Inferior parietal cortex (tissue), 1 donor: ENCODE data around the gene RASIP1.
A peak's percentile ranks its signal among the peaks of the same experiment; 100 is the strongest.
"Not testable (repeated sequence)": the region's sequence is repeated elsewhere in the genome, so short reads cannot be mapped to it uniquely, and the experiment has no call there.

Experiments used
- DNase-seq: peaks from one replicate; pipeline ENCODE4 v3.0.0-alpha.2; 2016; ENCODE audit errors: extremely low spot score

The RASIP1 gene

DNA sequence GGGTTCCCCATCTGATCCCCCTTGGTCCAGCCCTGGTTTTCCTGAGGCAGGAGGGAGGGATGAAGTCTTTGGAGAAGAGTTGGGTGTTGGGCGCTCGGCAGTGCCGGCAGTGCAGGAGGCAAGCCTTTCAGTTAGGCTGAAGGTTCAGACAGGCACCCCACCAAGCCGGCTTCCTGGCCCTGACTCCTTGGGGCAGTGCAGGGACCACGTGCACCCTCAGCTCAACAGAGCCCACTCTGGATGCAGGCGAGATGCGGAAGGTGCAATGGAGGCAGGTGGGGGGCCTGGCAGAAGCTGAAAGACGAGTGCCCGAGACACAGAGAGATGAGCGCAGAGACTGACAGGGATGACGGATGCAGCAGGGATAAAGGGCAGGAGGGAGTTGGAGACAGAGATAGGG is 31.9 kb downstream of the RASIP1 start:
- no peak for DNase-seq

DNA sequence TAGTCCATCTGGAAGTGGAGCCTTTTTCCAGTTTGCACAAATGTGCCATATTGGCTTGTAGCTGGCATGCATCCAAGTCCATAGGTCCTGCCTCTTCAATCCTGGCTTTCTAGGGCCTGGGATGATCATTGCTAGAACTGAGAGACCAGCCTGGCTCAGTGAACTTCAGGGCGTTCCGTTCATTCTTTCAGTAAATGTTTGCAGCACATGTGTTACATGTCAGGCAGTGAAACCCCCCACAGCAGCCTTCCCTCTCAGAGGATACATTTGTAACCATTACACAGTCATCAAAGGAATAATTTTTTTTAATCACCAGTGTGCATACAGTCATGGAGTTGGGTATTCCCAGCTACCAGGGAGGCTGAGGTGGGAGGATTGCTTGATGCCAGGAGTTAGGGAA is 35.0 kb downstream of the RASIP1 start:
- DNase-seq, result no peak

DNA sequence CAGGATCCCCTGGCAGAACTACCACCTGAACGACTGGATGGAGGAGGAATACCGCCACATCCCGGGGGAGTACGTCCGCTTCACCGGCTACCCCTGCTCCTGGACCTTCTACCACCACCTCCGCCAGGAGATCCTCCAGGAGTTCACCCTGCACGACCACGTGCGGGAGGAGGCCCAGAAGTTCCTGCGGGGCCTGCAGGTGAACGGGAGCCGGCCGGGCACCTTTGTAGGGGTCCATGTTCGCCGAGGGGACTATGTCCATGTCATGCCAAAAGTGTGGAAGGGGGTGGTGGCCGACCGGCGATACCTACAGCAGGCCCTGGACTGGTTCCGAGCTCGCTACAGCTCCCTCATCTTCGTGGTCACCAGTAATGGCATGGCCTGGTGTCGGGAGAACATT is 37.1 kb downstream of the RASIP1 start:
- no peak for DNase-seq

DNA sequence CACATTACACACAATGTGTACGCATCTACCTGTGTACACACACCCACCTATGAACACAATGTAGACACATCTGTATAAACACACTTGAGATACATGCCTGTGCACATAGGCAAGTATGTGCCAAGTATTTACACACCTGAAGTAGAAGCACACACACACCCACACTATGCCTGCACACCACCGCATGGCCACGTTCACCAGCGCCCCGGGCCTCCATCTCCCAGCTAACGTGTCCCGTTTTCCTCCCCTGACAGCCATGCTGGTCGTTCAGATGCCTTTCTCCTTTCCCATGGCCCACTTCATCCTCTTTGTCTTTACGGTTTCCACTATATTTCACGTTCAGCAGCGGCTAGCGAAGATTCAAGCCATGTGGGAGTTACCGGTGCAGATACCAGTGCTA is 37.7 kb downstream of the RASIP1 start:
- DNase-seq, result no peak

DNA sequence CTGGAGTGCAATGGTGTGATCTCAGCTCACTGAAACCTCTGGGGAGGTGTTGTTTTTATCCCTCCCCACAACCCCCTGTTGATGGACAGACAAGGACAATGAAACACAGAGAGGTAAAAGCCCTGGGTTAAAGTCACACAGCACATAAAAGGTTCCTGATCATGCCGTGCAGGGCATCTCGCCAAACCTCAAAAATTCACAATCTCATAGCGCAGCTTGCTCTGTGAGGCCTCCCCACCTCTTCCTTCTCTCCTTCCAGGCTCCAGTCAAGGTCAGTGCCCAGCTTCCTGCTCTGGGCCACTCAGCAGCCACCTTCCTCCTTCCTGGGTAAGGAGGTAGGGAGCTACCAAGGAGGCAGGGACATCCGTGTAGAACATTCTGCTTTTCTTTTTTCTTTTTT is 42.4 kb downstream of the RASIP1 start:
- no peak for DNase-seq

DNA sequence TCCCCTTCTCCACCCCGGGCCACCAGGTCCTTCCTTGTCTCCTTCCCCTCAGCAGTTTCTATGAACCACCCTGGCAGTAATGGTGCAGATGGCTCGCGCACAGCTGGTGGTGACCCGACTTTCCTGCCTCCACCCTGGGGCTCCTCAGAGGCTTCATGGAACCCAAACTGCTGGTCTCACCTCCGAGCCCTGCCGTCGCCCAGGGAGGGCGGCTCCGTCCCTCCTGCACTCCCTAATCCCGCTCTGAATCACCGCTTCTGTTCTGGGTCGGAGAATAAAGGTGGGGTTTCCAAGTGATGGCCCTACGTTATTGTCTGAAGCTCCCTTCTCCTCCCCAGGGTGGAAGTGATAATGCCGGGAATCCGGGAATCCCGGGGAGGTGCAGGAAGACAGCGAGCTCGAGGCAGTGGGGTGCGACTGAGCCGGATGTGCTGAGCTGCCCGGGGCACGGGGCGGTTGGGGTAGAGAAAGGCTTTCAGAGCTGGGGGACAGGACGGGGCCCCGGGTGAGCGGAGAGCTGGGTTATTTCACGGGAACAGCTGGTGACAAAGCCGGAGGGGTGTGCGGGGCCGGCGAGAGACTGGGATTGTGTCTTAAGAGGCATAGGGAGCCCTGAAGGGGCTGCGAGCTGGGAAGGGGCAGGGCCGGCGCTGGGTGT is 43.9 kb downstream of the RASIP1 start:
- DNase-seq, result no peak

DNA sequence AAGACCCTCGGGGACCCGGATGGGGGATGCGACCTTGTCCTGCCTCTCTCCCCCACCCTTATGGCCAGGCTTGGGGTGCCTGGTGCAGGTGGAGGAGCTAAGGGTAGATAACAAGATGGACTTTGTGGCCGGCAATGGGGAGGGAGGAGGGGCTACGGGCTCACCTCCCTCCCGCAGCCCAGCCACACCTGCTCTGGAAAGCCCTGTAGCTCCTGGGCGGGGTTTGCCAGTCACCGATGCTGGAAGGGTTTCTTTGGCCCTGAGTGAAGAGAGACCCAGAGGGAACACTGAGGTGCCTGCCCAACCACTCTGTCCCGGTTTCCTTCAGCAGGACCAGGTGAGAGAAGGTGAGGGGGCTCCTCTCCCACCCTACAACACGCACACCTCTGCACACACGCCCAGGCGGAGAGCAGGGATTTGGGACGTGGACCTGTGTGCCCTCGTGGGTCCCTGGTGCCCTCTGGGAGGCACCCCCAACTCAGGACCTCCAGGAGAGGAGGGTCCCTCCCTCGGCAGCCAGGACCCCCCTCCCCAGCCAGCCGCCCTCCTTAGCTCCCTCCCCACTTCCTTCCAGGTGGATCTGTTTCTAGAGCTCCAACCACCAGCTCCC is 44.6 kb downstream of the RASIP1 start, which contains the start of gene FUT2:
Gene FUT2, plus strand, starts transcription at position 229 of the 610 bp plus-strand sequence. CDS start 6,986 bp downstream, outside the sequence.
- DNase-seq, result no peak

DNA sequence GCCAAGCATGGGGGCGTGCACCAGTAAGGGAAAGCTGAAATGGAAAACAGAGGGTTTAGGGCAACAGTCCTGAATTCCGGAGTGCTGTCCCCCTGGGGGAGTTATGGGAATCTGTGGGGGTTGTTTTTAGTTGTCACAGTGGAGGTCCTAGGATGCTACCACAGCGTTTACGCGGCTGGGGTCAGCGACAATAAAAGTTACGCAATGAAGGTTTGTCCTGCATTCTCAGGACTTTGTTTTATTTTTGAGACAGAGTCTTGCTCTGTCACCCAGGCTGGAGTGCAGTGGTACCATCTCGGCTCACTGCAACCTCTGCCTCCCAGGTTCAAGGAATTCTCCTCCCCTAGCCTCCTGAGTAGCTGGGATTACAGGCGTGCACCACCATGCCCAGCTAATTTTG is 46.8 kb downstream of the RASIP1 start:
- DNase-seq, result not testable (repeated sequence)

DNA sequence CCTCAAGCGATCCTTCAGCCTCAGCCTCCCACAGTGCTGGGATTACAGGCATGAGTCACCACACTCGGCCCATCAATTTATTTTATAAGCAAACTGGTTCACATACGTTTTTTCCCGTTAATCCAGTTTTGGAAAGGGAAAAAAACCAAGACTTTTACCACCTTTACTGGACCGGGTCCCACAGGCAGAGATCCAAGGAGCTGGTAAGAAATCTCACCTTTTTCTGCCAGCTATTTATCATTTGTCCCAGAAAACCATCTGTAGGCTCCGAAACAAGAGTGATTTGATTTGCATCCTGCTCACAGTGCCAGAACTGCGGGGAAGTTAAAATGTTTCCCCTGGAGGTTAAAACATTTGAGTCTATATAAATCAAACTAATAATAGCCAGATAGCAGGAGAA is 51.0 kb downstream of the RASIP1 start:
- peak; percentile 43 for DNase-seq

DNA sequence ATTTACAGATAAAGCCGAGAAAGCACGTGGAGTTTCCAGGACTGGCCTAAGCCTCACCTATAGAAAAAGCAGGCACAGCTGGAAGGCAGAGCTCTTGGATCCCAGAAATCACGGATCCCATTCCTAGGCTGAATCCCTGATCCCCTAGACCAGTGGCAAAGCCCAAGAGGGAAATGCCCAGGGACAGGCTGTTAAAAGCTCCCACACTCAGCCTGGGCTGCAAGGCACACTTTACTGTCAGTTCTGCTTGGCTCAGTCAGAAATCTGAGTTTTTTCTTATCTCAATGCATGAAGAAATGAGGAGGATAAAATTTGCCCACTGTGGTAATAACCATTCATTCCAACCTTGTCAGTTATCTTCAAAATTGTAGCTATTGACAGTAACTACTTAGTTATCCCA is 52.6 kb downstream of the RASIP1 start:
- DNase-seq, result no peak

DNA sequence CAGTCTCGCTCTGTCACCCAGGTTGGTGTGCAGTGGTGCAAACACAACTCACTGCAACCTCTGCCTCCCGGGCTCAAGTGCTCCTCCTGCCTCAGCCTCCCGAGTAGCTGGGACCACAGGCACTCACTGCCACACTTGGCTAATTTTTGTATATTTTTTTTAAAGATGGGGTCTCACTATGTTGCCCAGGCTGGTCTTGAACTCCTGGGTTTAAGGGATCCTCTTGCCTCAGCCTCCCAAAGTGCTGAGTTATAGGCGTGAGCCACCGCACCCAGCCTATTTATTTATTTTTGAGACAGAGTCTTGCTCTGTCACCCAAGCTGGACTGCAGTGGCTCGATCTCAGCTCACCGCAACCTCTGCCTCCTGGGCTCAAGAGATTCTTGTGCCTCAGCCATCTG is 53.8 kb downstream of the RASIP1 start:
- DNase-seq, result not testable (repeated sequence)

DNA sequence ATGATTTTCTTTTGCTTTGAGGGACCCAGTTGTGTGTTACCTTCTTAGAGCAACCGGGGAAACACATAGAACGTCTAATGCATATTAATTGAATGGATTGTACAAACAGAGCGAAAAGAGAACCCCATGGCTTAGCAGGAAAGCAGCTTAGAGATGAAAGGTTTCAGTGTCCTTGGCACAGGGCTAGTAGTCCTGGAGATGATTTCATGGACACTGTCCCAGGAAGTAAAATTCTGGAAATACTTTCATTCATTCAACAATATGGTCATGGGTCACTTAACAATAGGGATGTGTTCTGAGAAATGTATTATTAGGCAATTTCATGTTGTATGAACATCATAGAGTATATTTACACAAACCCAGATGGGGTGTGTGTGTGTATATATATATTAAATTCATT is 54.3 kb downstream of the RASIP1 start:
- DNase-seq, result no peak

DNA sequence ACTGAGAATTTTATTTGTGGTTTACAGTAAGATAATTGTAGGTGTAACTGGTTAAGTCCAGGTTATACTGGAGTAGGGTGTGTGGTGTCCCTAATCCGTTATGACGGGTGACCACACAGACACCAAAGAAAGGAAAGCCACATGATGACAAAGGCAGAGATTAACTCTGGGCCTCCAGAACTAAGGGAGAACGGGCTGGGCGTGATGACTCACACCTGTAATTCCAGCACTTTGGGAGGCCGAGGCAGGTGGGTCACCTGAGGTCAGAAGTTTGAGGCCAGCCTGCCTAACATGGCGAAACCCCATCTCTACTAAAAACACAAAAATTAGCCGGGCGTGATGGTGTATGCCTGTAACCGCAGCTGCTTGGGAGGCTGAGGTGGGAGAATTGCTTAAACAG is 54.8 kb downstream of the RASIP1 start:
- no peak for DNase-seq

DNA sequence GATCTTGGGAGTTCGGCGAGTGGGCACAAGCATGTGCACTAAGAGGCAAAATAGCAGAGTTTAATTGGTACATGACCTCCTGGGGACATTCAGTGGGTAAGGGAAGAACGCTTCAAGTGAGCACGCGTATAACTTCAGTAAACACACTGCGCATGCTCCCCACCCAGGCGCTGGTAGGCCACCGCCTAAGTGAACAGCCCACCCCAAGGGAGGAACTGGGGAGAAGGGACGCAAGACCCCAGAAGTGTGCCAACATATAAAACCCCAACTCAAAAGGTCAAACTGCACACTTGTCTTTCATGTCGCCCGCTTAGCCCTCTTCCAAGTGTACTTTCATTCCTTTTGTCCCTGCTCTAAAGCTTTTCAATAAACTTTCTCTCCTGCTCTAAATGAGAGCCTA is 57.1 kb downstream of the RASIP1 start:
- peak; percentile 58 for DNase-seq

DNA sequence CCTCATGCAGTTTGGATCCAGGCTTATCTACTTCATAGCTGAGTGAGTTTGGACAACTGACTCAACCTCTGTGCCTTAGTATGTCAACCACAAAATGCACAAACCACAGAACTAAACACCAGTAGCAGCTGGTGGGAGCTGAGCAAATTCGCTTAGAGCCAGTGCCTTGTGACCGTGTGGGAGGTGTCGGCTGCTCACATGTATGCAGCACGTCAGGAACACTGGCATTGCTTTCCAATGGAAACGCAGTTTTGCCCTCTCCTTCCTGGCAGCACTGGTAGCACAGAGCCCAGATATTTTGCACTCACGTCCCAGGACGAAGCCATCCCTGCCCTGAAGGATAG is 59.3 kb downstream of the RASIP1 start:
- DNase-seq, result peak; percentile 69

DNA sequence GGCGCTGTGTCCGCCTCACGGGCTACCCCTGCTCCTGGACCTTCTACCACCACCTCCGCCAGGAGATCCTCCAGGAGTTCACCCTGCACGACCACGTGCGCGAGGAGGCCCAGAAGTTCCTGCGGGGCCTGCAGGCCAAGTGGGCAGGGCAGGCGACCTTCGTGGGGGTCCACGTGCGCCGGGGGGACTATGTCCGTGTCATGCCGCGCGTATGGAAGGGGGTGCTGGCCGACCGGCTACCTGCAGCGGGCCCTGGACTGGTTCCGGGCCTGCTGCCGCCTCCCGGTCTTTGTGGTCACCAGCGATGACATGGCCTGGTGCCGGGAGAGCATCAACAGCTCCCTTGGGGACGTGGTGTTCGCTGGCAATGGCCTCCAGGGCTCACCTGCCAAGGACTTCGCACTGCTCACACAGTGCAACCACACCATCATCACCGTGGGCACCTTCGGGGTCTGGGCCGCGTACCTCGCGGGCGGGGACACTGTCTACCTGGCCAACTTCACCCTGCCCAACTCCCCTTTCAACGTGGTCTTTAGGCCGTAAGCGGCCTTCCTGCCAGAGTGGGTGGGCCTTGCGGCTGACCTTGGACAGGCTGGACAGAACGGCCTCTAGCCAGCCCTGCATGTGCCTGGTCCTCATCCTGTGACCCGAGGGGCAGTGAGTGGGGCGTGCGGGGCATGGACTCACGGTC is 59.8 kb downstream of the RASIP1 start:
- DNase-seq, result no peak

DNA sequence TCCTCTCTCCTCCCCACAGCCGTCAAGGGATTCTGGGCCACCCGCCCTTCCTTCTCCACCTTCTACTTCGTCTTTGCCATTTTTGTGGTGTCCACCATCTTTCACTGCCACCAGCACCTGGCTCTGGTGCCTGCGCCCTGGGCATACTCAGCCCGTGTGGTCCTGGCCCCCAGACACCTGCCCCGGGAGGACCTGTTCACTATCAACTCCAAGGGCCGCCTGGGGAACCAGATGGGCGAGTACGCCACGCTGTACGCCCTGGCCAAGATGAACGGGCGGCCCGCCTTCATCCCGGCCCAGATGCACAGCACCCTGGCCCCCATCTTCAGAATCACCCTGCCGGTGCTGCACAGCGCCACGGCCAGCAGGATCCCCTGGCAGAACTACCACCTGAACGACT is 60.4 kb downstream of the RASIP1 start:
- not testable (repeated sequence) for DNase-seq

DNA sequence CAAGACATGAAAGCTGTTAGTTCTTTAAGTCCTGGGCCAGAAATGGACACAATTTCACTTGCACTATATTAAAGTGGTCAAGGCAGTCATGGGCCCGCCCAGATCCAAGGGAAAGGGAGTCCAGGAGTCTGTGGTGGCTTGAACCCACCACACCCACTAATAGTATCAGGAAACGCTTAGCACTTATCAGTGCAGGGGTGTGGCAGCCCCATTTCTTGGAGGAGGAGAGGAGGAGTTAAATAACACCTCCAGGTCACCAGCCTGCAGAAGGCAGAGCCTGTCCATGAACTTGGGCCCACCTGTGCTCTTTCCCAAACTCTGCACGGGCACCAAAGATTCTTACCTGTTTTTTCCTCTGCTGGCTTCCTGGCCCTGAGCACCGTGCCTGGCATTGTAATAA is 62.2 kb downstream of the RASIP1 start:
- no peak for DNase-seq

DNA sequence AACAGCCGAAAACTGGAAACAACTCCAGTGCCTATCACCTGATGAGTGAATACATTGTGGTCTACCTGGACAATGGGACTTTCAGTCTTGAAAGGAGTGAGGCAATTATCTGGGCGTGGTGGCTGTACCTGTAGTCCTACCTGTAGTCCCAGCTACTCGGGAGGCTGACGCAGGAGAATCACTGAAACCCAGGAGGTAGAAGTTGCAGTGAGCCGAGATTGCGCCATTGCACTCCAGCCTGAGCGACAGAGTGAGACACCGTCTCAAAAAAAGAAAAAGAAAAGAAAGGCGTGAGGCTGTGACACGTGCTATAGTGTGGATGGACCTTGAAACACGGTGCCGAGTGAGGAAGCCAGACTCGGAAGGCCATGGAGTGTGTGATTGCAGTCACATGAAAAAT is 63.5 kb downstream of the RASIP1 start:
- no peak for DNase-seq

DNA sequence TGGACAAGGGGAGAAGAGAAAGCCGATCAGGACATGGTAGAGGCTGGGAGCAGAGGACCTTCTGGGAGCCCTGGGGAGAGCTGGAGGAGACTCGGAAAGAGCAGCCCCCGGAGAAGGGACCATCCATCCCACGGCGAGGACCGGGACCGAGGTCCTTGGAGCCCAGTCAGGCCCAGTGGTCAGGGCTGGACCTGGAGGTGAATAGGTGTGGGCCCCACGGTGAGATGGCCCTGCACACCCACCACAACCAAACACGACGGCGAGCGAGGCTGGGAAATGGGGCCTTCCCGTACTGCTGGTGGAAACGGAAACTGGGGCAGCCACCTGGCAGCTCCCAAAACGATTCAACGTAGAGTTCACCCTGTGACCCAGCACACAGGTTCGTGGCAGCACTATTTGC is 63.9 kb downstream of the RASIP1 start:
- DNase-seq, result no peak

DNA sequence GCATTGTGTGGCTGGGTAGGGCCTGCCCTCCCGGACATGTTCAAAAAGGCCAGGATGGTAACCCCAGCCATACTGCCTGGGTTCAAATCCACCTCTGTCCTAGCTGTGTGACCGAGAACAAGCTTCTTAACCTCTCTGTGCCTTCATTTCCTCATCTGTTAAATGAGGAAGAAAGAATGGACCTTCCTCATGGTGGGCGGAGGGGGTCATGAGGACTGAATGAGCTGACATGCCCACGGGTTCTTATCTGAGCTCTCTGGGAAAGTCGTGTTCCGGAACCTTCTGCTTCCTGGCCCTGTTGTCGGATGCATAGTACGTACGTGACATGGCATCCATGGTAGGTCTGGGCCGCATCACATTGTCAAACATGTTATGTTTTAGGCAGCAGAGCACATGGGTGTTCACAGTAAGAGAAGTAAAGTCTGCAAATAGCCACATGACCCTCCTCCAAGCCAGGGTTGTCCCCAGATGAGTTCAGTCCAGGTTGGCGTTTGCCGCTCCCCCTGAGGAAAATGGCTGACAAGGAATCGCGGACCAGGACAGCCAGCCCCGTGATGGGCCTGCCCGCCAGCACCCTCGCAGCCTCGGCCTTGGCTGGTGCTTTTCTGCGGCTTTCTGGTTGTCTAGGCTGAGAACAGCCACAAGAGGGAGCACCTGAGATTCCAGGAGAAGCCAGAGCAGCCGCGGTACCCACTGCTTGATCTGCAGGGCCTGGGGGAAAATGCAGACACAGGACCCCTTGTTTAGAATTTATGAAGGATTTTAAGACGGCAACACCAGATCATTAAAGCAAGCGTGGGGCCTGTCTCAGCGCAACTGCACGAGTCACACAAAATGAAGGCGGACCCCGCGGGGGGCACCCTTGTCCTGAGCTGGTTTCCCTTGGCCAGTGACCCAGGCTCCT is 65.2 kb downstream of the RASIP1 start:
- peak; percentile 93 for DNase-seq

DNA sequence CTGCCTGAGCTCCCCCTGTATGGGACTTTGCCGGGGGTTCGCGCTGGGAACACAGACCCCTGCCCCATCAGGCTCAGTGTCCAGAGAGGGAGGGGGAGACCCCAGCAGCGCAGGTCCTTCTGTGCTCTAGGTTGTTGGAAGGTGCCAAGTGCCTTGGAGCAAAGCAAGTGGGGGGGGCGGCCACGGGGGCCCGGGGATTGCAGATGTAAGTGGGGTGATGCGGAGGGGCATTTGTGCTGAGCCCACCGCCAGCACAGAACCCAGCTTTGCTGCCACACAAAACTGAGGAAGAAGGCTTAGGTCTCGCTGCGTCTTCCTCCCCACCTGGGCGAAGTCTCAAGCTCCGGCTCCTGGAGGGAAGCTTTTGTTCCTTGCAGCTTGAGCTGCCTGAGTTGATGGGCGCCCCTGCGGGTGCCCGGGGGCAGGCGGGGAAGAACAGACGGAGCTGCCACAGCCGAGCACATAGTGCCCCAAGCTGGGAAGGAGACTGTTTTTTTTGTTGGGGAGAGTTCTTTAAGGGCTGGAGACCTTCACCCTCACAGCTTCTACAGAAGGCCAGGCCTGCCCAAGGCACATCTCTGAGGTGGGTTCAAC is 66.1 kb downstream of the RASIP1 start:
- no peak for DNase-seq
